VCaP (cell line): ENCODE data around the gene PPFIA3.

Experiments used
- H3K27ac ChIP-seq: fragments of 450-650 bp; 2 replicates; pipeline ENCODE4 v1.5.1; 2017
- TF ChIP-seq, protein P1 (sequence below): fragments of 450-650 bp; conservative IDR thresholded peaks from 2 replicates; pipeline ENCODE4 v1.5.1; 2017; ENCODE audit warnings: mild to moderate bottlenecking, moderate library complexity

Gene PPFIA3

DNA sequence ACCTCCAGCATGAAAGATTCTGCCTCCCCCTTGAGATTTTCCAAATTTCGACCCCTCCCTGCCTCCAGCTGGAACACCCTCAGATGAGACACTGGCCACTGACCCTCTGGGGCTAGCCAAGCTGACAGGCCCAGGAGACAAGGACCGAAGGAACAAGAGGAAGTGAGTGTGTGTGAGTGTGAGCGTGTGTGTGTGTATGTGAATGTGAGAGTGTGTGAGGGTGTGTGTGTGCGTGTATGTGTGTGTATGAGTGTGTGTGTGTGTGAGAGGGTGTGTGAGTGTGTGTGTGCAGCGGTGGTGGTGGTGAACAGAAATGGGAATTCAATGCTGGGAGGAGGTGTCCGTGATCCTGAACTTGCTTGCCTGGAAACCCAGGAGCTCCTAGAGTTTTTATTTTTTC is 22.0 kb downstream of the PPFIA3 start:
- no peak overlapping the region for H3K27ac ChIP-seq
- TF ChIP-seq, protein P1, sequence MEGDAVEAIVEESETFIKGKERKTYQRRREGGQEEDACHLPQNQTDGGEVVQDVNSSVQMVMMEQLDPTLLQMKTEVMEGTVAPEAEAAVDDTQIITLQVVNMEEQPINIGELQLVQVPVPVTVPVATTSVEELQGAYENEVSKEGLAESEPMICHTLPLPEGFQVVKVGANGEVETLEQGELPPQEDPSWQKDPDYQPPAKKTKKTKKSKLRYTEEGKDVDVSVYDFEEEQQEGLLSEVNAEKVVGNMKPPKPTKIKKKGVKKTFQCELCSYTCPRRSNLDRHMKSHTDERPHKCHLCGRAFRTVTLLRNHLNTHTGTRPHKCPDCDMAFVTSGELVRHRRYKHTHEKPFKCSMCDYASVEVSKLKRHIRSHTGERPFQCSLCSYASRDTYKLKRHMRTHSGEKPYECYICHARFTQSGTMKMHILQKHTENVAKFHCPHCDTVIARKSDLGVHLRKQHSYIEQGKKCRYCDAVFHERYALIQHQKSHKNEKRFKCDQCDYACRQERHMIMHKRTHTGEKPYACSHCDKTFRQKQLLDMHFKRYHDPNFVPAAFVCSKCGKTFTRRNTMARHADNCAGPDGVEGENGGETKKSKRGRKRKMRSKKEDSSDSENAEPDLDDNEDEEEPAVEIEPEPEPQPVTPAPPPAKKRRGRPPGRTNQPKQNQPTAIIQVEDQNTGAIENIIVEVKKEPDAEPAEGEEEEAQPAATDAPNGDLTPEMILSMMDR = no peak

DNA sequence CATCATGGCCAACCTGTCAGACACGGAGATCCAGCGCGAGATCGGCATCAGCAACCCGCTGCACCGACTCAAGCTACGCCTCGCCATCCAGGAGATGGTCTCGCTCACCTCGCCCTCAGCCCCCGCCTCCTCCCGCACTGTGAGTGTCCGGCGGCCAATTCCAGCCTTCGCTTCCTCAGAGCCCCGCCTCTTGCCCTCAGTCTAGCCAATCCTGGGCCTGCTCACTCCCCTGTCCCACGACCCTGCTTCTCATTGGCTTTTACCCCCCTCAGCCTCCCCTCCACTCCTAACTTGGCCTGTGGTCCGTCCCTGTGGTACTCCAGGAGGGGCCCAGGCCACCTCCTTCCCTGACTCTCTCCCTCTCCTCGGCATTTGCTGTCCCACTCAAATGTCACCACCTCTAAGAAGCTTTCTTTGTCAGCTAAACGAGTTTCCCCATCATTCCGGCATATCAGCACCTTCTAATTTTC is 23.6 kb downstream of the PPFIA3 start:
- peak overlapping the region; percentile 58 for H3K27ac ChIP-seq
- TF ChIP-seq, protein P1 = no peak

DNA sequence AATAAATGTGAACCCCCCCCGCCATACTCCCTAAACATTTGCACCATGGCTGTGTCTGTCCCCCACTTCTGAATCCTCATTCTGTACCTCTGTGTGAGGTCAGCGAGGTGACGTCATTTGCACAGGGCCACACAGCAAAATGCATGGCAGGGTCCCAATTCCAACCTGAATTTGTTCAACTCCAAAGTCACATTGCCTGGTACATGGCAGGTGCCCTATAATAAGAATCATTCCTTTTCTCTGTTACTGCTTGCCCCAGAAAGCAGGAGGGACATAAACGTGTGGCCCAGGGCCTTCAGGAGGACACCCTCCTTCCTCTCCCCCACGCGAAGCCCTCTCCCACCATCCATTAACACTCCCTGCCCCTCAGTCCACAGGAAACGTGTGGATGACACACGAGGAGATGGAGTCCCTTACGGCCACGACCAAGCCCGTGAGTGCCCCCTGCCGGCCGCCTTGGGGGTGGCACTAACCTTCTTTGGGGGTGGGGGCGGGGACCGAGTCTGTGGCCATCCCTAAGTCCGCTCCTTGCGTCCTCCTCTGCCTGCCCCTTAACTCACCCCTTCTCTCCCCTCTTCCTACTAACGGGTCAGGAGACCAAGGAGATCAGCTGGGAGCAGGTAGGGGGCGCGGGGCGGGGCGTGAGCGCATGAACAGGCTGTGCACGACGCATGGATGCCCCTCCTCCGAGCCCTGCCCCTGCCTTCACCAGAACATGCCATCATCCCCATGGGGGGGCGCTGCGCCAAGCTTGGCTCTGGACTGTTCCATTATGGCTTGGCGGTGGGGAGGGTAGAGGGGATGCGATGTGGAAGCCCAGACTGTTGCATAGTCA is 26.4 kb downstream of the PPFIA3 start:
- TF ChIP-seq, protein P1 = peak; percentile 89
- 0 out of 2 replicates have a peak overlapping the region, but pooled peaks have one; percentile 9 for H3K27ac ChIP-seq

DNA sequence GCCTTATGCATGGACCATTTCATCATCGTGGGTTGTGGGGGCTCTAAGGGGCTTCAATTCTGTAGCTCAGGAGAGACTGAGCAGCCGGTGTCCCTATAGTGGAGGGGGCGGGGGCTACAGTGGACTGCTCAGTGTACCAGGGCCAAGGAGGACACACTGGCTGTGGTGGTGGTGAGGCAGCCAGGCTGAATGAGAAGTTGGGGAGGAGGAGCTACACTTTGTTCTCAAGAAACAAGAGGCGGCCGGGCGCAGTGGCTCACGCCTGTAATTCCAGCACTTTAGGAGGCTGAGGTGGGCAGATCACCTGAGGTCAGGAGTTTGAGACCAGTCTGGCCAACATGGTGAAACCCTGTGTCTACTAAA is 27.0 kb downstream of the PPFIA3 start:
- 0 out of 2 replicates have a peak overlapping the region, but pooled peaks have one; percentile 9 for H3K27ac ChIP-seq

DNA sequence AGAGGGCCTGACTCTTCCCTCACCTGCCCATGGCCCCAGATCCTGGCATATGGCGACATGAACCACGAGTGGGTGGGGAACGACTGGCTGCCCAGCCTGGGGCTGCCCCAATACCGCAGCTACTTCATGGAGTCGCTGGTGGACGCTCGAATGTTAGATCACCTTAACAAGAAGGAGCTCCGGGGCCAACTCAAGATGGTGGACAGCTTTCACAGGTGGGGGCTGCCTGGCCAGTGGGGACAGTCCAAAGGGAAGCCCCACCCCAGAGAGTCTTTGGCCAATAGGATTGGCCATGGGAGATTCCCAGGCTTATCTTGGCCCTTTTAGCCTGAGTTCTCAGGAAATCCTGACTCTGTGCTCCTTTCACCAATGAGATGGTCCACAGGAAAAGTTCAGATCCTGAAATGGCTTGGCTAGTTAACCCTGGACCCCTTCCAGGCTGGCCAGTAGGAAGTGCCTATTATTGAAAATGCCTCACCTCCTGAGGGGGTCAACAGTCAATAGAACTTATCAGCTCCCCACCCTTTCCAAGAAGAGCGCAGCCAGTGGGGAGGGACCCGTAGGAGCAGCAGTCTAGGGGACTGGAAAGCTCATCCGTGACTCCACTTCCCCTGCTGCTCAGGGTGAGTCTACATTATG is 28.8 kb downstream of the PPFIA3 start:
- H3K27ac ChIP-seq = peak overlapping the region; percentile 98
- TF ChIP-seq, protein P1 = no peak

DNA sequence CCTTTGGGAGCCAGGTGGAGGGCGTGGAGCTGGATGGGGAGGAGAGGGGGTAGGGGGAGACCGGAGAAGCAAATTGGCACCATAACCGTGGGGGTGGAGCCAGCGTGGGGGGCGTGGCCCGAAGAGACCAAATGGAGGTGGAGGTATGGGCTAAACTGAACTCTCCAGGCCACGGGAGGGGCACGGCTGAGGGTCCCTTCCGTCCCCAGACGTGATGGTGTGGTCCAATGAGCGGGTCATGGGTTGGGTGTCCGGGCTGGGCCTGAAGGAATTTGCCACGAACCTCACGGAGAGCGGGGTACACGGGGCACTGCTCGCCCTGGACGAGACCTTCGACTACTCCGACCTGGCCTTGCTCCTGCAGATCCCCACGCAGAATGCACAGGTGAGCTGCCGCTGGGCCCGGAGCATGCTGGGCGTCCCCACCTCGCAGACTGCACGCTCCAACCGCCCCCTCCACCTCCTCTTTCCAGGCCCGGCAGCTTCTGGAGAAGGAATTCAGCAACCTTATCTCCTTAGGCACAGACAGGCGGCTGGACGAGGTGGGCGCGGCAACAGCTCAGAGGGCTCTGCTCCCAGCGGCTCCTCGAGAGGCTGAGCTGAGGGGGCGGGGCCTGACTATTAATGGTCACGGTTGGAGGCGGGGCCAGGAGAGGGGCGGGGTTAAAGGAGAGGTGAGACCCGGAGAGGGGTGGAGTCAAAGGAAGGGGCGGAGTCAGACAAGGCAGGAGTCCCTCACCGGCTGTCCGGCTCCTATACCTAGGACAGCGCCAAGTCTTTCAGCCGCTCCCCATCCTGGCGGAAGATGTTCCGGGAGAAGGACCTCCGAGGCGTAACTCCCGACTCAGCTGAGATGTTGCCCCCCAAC is 29.7 kb downstream of the PPFIA3 start:
- H3K27ac ChIP-seq = peak overlapping the region; percentile 98
- TF ChIP-seq, protein P1 = no peak

DNA sequence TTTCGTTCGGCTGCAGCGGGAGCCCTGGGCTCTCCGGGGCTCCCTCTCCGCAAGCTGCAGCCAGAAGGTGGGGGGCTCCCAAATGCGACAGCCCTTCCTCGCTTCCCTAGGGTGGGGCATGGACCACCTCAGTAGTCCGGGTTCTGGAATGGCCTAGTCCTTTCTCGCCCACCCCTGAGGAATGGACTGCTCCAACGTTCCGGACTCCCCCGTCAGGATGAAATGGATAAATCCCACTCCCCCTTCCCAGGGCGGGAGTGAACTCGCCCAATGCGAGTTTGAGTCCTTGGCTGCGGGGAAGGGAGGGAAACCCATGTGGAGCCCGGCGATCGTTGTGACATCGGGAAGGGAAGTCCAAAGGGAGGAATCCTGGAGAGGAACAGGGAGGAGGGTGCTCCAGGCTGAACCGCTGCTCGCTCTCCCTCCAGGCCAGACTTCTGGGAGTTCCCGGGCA is 30.3 kb downstream of the PPFIA3 start:
- peak overlapping the region; percentile 98 for H3K27ac ChIP-seq
- TF ChIP-seq, protein P1 = no peak
